Dermis microvascular lymphatic vessel endothelial cell (primary cell): ENCODE data around the gene TP73. TPM values are rescaled to one million over a fixed set of nuclear protein-coding genes. Genes with fewer than 3 reads are reported as not detected.
A peak's percentile ranks its signal among the peaks of the same experiment; 100 is the strongest.

ENCODE experiments used
- DNase-seq, 2 donors: peaks; one replicate each; pipeline versions ENCODE4 v3.0.0 to v3.0.0-alpha.2; 2010; ENCODE audit warnings: low read depth in 2 of 2
- total RNA-seq: library from RNA; depleted of rRNA; stranded (reverse); fragments of >200 nt; gene quantifications from 2 replicates; pipeline ENCODE4 v1.2.1, GENCODE V29; 2014

The TP73 gene
- total RNA-seq, 1 donor from 2014 or later: not detected

GRCh38 chr1:3671371-3672180 lies 19.3 kb downstream of the TP73 start:
- peak in 1 of 2 donors; percentile 19 for DNase-seq

GRCh38 chr1:3672231-3672970 lies 20.1 kb downstream of the TP73 start:
- no peak for DNase-seq

DNA sequence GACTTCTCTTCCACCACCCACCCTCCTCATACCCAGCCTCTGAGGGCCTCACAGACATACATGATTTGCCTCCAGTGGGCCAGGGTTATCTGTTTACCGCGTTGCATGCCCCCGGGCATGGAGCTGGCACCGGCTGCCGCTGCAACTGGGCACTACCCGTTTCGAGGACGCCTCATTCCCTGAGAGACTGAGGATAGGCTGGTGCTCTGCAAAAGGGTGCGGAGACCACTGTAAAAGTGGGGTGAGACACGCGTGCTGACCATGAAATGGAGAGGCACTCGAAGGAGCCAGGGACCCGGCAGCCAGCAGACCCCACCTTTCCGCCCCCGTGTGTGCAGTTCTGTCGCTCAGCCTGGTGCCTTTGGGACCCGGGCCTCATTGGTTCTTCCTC lies 20.6 kb downstream of the TP73 start:
- DNase-seq: no peak

DNA sequence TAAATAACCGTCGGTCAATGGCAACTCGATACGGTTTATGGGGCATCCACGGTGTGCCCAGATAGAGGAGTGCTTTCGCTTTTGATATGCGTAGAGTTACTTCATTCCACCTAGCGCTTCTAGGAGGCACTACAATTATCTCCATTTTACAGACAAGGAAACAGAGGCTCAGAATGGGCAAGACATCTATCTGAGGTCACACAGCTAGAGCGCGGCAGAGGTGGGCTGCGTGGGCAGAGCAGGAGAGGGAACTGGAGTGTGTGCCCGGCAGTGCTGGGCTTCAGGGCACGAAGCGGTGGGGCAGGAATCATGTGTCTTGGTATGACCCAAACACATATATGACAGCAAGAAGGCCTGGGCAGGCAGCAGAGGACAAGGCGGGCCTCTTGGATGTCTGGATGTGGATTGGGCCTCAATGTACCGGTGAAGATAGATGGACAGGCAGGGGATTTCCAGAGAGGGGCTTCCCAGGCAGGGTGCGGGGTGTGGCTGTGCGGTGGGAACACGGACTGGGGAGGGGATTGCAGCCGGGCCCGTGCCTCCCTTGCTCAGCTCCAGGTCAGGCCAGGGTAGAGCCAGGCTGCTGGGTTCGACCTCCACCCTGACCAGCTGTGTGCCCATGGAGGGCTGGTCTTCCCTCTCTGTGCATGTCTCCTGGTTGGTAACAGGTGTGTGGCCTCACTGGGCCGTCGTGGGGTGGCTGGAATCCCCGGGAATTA lies 21.2 kb downstream of the TP73 start:
- no peak for DNase-seq

- no peak for DNase-seq
Measured at GRCh38 chr1:3674100-3675094, 22.1 kb downstream of the TP73 start.

- no peak for DNase-seq
Measured at GRCh38 chr1:3675436-3675835, 23.1 kb downstream of the TP73 start.

GRCh38 chr1:3676581-3677470 lies 24.5 kb downstream of the TP73 start:
- no peak for DNase-seq

DNA sequence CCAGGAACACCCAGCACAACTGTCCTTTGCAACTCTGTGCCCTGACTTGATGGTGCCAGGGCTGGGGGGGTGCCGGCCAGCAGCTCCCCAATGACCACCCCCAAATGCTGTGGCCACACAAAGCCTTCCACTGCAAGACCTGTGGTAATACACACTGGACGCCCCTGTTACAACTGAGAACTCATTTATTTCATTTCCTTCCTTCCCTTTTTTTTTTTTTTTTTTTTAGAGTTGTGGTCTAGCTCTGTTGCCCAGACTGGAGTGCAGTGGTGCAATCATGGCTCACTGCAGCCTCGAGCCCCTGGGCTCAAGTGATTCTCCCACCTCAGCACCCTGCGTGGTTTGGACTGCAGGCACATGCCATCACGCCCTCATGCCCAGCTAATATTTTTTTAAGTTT lies 25.2 kb downstream of the TP73 start:
- no peak for DNase-seq

GRCh38 chr1:3678361-3679097 lies 26.2 kb downstream of the TP73 start:
- DNase-seq: no peak

DNA sequence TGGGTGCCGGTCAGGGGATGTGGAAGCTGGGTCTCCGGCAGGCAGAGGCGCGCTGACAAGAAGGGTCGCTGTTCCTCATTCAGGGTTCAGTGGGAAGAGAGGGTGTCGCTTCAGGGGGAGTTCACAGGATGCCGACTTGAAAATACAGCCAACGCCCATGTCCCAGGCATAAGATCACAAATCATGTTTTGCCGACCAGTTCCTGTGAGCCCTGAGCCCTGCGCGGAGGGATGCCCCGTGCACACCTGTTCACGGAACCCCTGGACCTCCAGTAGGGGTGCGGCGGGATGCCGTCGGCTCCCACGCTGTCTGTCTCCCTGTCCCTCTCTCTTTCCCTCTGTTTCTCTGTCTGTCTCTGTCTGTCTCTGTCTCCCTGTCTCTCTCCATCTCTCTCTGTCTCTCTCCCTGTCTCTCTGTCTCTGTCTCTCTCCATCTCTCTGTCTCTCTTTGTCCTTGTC lies 26.8 kb downstream of the TP73 start:
- DNase-seq: no peak

DNA sequence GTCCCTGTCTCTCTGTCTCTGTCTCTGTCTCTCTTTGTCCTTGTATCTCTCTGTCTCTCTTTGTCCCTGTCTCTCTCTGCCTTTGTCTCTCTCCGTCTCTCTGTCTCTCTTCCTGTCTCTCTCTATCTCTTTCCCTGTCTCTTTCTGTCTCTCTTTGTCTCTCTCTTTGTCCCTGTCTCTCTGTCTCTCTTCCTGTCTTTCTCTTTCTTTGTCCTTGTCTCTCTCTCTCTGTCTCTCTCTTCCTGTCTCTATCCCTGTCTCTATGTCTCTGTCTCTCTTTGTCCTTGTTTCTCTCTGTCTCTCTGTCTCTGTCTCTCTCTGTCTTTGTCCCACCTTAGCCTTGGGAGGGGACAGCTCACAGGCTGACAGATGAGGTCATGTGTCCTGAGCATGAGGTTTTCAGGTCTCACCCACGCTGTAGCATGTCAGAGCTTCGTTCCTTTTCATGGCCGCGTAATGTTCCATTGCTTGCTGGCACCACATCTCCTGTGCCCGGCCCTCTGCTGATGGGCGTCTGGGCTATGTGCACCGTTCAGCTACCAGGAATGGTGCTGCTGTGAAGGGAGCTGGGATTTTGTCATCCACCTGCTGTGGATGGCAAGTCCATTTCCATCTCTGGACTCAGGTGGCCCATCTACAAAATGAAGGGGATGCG lies 27.6 kb downstream of the TP73 start:
- DNase-seq: no peak

- no peak for DNase-seq
Measured at GRCh38 chr1:3680488-3681230, 28.3 kb downstream of the TP73 start.

- DNase-seq: no peak
Measured at GRCh38 chr1:3681231-3681897, 29.0 kb downstream of the TP73 start.

GRCh38 chr1:3681898-3682806 lies 29.8 kb downstream of the TP73 start:
- no peak for DNase-seq

DNA sequence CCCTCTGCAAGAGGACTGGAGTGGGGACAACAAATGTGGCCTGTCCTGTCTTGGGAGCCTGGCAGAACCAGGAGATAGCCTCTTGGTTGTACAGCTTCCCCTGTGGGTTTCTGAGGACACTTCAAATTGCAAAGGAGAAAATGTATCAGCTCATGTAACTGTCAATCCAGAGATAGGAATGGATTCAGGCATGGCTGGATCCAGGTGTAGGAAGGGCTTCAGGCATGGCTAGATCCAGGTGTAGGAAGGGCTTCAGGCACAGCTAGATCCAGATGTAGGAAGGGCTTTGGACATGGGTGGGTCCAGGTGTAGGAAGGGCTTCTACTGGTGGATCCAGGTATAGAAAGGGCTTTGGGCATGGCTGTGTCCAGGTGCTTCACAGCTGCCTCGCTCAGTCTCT lies 30.9 kb downstream of the TP73 start:
- DNase-seq: no peak

GRCh38 chr1:3683992-3684391 lies 31.7 kb downstream of the TP73 start:
- DNase-seq: peak in 1 of 2 donors; percentile 31
